HepG2 (cell line): ENCODE data around the gene JAK1. TPM values are rescaled to one million over a fixed set of nuclear protein-coding genes. Genes with fewer than 3 reads are reported as not detected.

ENCODE experiments used
- ARNTL ChIP-seq: sonication (generic); formaldehyde crosslinking; IDR thresholded peaks from 2 replicates; pipeline ENCODE4 v1.4.0; 2020; ENCODE audit warnings: mild to moderate bottlenecking, missing genetic modification reagents
- KDM3A ChIP-seq: IDR thresholded peaks from 2 replicates; pipeline ENCODE4 v1.6.1; 2018; ENCODE audit warnings: low read depth, missing compliant biosample characterization
- PAXIP1 ChIP-seq: sonication (generic); formaldehyde crosslinking; conservative IDR thresholded peaks from 2 replicates; pipeline ENCODE4 v1.4.0; 2020; ENCODE audit warnings: mild to moderate bottlenecking, missing genetic modification reagents, moderate library complexity
- SMAD9 ChIP-seq: sonication (generic); formaldehyde crosslinking; IDR thresholded peaks from 2 replicates; pipeline ENCODE4 v1.5.1; 2020; ENCODE audit warnings: mild to moderate bottlenecking, missing genetic modification reagents
- ZGPAT ChIP-seq: IDR thresholded peaks from 2 replicates; pipeline ENCODE4 v1.6.1; 2016; ENCODE audit warnings: mild to moderate bottlenecking
- ZNF256 ChIP-seq: sonication (generic); formaldehyde crosslinking; conservative IDR thresholded peaks from 2 replicates; pipeline ENCODE4 v1.4.0; 2020; ENCODE audit warnings: missing genetic modification reagents
- ZNF569 ChIP-seq: sonication (generic); formaldehyde crosslinking; IDR thresholded peaks from 2 replicates; pipeline ENCODE4 v1.5.0; 2020; ENCODE audit warnings: mild to moderate bottlenecking, missing genetic modification reagents, moderate library complexity, borderline replicate concordance
- ZNF576 ChIP-seq: sonication (generic); formaldehyde crosslinking; IDR thresholded peaks from 2 replicates; pipeline ENCODE4 v1.4.0; 2020; ENCODE audit warnings: mild to moderate bottlenecking, missing genetic modification reagents
- polyA plus RNA-seq, 8 experiments: library from polyadenylated mRNA; depleted of rRNA in 3 of 8; stranded (reverse) in 7 of 8; unstranded in 1 of 8; fragments of >200 nt; fragmentation: Illumina TruSeq in 4 of 8; extraction: Trizol in 4 of 8; gene quantifications; 2 replicates each; pipeline versions ENCODE4 v1.2.1 to v1.2.3, GENCODE V29; 2011 to 2016; ENCODE audit warnings: low read depth in 4 of 8, missing spikeins in 1 of 8, mixed read lengths in 1 of 8; ENCODE audit not compliant: insufficient read depth in 1 of 8
- total RNA-seq, 5 experiments: library from RNA; depleted of rRNA; stranded (reverse); fragments of >200 nt; fragmentation: Illumina TruSeq; extraction: Trizol; gene quantifications; 2 replicates each; pipeline ENCODE4 v1.2.3, GENCODE V29; 2016; ENCODE audit warnings: low read depth in 1 of 5
- TF ChIP-seq, protein P1 (sequence below): sonication (generic); formaldehyde crosslinking; IDR thresholded peaks from 2 replicates; pipeline ENCODE4 v1.5.0; 2020; ENCODE audit warnings: missing genetic modification reagents, mild to moderate bottlenecking, borderline replicate concordance
- TF ChIP-seq, protein P2 (sequence below): sonication (generic); formaldehyde crosslinking; IDR thresholded peaks from 2 replicates; pipeline ENCODE4 v1.5.1; 2020; ENCODE audit warnings: missing genetic modification reagents, mild to moderate bottlenecking, borderline replicate concordance

Gene JAK1
- total and polyA plus RNA-seq, 2 of the 13 experiments (the other 11 are each of a cell fraction or from before 2014, with no cell fraction given), result 23.9 to 42.4 TPM

- TF ChIP-seq PAXIP1 (CRISPR knock-in tag) (0 out of 2 replicates have a peak, but pooled peaks have one; percentile 15), ZNF576 (CRISPR knock-in tag) (no peak), ARNTL (no peak; the same call in 1 of the 2 replicates), KDM3A (CRISPR knock-in tag) (no peak), SMAD9 (CRISPR knock-in tag) (no peak), ZNF256 (CRISPR knock-in tag) (no peak), ZGPAT (0 out of 2 replicates have a peak, but pooled peaks have one; percentile 9), ZNF569 (no peak)
- TF ChIP-seq, protein P1, sequence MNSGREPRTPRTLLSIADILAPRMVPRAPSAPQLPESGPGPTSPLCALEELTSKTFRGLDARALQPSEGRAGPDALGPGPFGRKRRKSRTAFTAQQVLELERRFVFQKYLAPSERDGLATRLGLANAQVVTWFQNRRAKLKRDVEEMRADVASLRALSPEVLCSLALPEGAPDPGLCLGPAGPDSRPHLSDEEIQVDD (CRISPR knock-in tag), result no peak
- TF ChIP-seq, protein P2, sequence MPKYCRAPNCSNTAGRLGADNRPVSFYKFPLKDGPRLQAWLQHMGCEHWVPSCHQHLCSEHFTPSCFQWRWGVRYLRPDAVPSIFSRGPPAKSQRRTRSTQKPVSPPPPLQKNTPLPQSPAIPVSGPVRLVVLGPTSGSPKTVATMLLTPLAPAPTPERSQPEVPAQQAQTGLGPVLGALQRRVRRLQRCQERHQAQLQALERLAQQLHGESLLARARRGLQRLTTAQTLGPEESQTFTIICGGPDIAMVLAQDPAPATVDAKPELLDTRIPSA (CRISPR knock-in tag), result 0 out of 2 replicates have a peak, but pooled peaks have one; percentile 32
Measured at GRCh38 chr1:64965366-64966157, 787 bp downstream of the JAK1 start (continued).
